Bronchial smooth muscle cell (primary cell): ENCODE results near the gene CFL1. TPM values are rescaled to one million over a fixed set of nuclear protein-coding genes. Genes with fewer than 3 reads are reported as not detected.

Source experiments
- total RNA-seq: library from RNA; depleted of rRNA; stranded (reverse); fragments of >200 nt; gene quantifications from 2 replicates; pipeline ENCODE4 v1.2.1, GENCODE V29; 2014

Gene CFL1
- total RNA-seq = 769 and 930 TPM in 2 replicates

GRCh38 chr11:65857853-65858680 lies at the start of gene CFL1:
TSS of gene CFL1 (minus strand) at chr11:65858180. CDS start at chr11:65858099, 81 bp downstream.

DNA sequence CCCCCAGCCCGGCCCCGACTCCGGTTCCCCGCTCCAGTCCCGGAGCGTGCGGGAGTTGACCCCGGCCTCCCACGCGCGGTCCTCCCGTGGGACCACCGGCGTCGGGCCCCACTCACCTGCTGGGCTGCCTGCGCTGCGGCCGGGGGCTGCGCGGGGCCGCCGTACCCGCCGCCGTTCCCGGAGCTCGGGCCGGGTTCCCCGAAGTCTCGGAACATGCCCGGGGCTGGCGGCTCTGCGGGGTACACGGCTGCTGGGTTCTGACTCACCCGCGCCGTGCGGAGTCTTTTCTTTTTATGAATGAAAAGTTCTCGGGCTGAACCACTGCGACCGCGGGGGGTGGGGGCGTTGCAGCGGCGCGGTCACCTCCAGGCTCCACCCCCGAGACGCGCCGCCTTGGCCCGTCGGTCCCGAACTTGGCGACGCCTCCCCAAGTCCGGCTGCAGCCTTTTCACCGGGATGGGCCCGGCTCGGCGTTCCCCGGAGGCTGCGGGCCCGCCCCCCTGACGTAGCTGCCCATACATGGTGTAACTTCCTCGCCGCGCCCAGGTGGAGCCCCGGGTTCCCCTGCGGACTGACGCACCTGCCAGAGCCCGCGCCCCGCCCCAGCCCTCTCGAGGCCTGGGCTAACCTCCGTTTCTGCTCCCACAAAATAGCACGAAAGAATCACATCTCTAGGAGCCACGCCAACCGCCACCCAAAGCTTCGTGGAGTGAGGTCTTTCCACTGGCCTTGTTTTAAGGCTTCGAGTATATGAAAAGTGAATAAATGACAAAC lies 42.3 kb upstream of the CFL1 start, which contains the start of gene FOSL1:
FOSL1 (minus strand) TSS at position 264 of the 774 bp plus-strand sequence; CDS start at position 215, 49 bp downstream.

GRCh38 chr11:65890324-65891218 lies 32.6 kb upstream of the CFL1 start, which contains the start of gene CCDC85B:
TSS of gene CCDC85B (plus strand) at chr11:65890673. CDS start at chr11:65890784, 111 bp downstream.

DNA sequence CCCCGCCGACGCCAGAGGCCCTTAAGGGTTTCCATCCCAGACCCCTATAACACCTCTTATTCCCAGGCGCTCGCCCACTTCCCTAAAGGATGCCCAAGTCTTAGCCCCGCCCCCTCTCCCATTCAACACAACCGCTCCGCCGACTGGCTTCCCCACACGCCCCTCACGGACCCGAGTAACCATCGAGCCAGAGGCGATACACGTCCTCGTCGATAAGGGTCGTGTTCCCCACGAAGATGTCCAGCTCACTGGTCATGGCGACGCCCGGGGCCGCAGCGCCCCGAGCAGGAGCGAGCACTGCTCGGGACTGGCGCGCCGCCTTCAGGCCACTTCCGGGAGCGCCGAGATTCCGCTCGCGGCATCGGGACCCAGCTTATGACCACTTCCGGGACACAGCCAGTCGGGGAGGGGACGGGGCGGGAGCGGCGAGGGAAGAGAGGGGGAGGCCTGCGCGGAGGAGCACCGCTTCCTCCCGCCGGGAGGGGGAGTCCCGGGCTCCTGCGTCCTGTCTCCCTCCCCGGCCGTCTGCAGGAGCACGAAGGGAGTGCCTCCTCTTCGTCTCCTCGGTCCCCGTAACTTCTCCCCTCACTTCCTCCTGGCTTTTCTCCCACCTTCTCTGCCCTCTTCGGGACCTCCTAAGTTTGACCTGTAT lies 30.3 kb upstream of the CFL1 start, which contains the start of gene FIBP:
FIBP (minus strand) TSS at position 309 of the 652 bp plus-strand sequence; CDS start at position 256, 53 bp downstream.

DNA sequence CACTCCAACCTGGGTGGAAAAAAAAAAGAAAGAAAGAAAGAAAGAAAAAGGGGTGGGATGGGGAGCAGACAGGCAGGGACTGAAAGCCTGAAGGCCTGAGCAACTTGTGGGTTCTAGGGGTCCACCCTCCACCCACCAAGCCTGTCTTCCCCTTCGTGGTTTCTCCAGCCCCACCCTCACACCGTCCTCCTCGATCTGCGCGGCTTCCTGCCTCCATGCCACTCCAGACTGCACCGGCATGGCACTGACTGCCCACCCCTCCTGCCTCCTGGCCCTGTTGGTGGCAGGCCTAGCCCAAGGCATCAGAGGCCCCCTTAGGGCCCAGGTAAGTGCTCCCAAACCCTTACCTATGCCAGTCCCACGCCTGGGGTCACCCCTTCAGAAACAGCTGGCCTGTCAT lies 21.6 kb upstream of the CFL1 start, which contains the start of gene CTSW:
CTSW (plus strand) TSS at position 221 of the 400 bp plus-strand sequence; CDS start at position 239, 18 bp downstream.

DNA sequence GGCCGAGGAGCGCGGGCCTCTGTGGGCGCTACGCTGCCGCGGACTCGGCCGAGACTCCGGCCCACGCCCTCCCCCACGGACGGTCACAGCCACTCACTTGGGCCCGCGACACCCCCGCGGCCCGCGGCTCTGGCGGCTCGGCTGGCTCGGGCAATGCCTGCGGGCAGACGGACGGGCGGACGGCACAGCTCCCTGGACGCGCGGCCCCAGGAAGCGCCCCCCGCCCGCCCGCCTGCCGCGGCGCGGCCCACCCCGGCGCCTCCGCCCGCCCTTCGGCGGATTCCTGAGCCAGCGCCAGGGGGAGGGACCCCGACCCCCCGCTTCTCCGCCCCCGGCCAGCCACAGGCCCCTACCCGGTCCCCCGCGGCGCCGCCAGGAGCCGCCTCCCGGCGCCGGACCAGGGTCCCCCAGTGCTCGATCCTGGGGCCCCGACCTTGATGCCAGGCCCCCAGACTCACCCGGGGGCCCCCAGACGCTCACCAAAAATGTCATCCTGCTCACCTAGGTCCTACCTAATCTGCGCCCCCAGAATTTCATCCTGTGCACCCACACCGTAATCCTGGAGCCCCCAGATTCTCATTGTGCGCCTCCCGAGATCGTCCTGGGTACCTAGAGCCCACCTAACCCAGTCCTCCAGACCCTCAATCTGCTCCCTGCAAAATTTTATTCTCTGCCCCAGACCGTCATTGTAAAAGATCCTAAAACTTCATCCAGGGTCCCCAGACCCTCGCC lies 14.8 kb upstream of the CFL1 start, which contains the start of gene EFEMP2:
EFEMP2 (minus strand) TSS at position 215 of the 732 bp plus-strand sequence. CDS start 446 bp downstream, outside the sequence.

GRCh38 chr11:65860278-65861164 lies 2.5 kb upstream of the CFL1 start, which contains the start of gene MUS81:
TSS of gene MUS81 (plus strand) at chr11:65860433. CDS start at chr11:65860754, 321 bp downstream.

DNA sequence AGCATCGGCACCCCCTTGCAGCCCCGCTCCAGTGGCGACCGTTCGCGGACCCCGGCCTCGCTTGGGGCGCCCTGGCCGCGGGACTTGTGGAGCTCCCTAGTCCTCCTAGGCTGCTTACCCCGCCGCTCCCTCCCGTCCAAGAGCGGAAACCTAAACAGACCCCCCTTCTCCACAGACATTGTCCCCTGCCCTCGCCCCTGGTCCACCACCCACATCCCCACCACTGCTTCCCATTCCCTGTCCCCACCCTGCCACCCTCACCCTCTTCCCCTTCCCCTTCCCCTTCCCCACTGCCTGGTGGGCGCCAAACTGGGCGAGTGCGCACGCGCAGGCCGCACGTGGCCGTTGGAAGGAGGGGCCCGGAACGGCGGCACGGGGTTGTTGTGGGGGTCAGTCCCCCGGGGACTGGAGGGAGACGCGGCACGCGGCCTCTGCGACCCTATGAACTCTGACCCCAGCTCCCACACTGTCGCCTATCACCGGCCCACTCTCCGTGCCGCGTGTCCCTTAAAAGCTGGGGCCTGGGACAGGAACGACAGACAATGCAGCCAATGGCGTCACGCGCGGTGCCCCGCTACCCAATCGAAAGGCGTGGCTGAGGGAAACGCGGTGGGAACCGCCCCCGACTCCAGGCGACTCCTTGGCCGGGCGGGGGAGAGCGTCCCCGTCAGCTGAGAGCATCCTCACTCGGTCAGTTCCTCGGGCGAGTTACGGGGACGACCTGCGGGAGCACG lies 24.5 kb downstream of the CFL1 start, which contains the start of gene SNX32:
SNX32 (plus strand) TSS at position 667 of the 734 bp plus-strand sequence. CDS start 103 bp downstream, outside the sequence.

Other genes starting within 250 kb of the CFL1 start
- 15.2 and 17.5 TPM in 2 replicates for gene MAP3K11, start 244.0 kb downstream of the CFL1 start, total RNA-seq
- gene PCNX3, start 242.4 kb downstream of the CFL1 start, total RNA-seq = 8.8 and 10.0 TPM in 2 replicates
- gene SIPA1, start 220.1 kb downstream of the CFL1 start, total RNA-seq = 12.5 and 14.5 TPM in 2 replicates
- gene RELA, start 195.3 kb downstream of the CFL1 start, total RNA-seq = 13.4 and 17.4 TPM in 2 replicates
- 39.7 and 64.7 TPM in 2 replicates for gene KAT5, start 145.9 kb downstream of the CFL1 start, total RNA-seq
- 32.8 and 35.3 TPM in 2 replicates for gene RNASEH2C, start 137.4 kb downstream of the CFL1 start, total RNA-seq
- 2.6 and 3.3 TPM in 2 replicates for gene AP5B1, start 77.2 kb downstream of the CFL1 start, total RNA-seq
- gene OVOL1, start 71.1 kb downstream of the CFL1 start, total RNA-seq = not detected in 2 replicates
- 4.0 and 4.1 TPM in 2 replicates for gene SNX32, start 24.2 kb downstream of the CFL1 start, total RNA-seq
- 27.0 and 30.1 TPM in 2 replicates for gene MUS81, start 2.3 kb upstream of the CFL1 start, total RNA-seq
- 71.1 and 101 TPM in 2 replicates for gene EFEMP2, start 14.6 kb upstream of the CFL1 start, total RNA-seq
- gene CTSW, start 21.7 kb upstream of the CFL1 start, total RNA-seq = not detected in 2 replicates
- 186 and 241 TPM in 2 replicates for gene FIBP, start 30.3 kb upstream of the CFL1 start, total RNA-seq
- gene CCDC85B, start 32.5 kb upstream of the CFL1 start, total RNA-seq = 54.1 and 86.5 TPM in 2 replicates
- gene FOSL1, start 42.2 kb upstream of the CFL1 start, total RNA-seq = 1.7 and 3.9 TPM in 2 replicates
- 18.6 and 23.2 TPM in 2 replicates for gene C11orf68, start 60.9 kb upstream of the CFL1 start, total RNA-seq
- 189 and 480 TPM in 2 replicates for gene DRAP1, start 61.2 kb upstream of the CFL1 start, total RNA-seq
- 0.16 TPM in 1 of 2 replicates, not detected in the other for gene TSGA10IP, start 87.3 kb upstream of the CFL1 start, total RNA-seq
- gene SART1, start 103.6 kb upstream of the CFL1 start, total RNA-seq = 66.4 and 70.3 TPM in 2 replicates
- 20.0 and 27.8 TPM in 2 replicates for gene EIF1AD, start 144.0 kb upstream of the CFL1 start, total RNA-seq
- 10.6 and 15.3 TPM in 2 replicates for gene BANF1, start 144.3 kb upstream of the CFL1 start, total RNA-seq
- gene CST6, start 153.8 kb upstream of the CFL1 start, total RNA-seq = 0.16 and 0.17 TPM in 2 replicates
- gene CATSPER1, start 168.3 kb upstream of the CFL1 start, total RNA-seq = under 0.01 TPM in 1 of 2 replicates, not detected in the other
- under 0.01 TPM in 1 of 2 replicates, not detected in the other for gene GAL3ST3, start 191.0 kb upstream of the CFL1 start, total RNA-seq
- 101 and 103 TPM in 2 replicates for gene SF3B2, start 194.2 kb upstream of the CFL1 start, total RNA-seq
- 22.5 and 39.4 TPM in 2 replicates for gene PACS1, start 212.1 kb upstream of the CFL1 start, total RNA-seq